ENCODE data around the gene NCKAP5. TPM values are rescaled to one million over a fixed set of nuclear protein-coding genes. Genes with fewer than 3 reads are reported as not detected.

Gene NCKAP5
- total and polyA plus RNA-seq, 9 of the 15 experiments (the other 6 are each of a cell fraction or from before 2014, with no cell fraction given), result not detected

GRCh38 chr2:133503323-133503722, 64.9 kb downstream of the NCKAP5 start (continued):
- TF ChIP-seq ATF2 (CRISPR knock-in tag; IDR thresholded peaks at IDR 0.05) (no peak), ZNF740 (CRISPR knock-in tag; IDR thresholded peaks at IDR 0.05) (no peak), ZNF740 (tag; IDR thresholded peaks at IDR 0.05) (no peak), STAT5A (IDR thresholded peaks at IDR 0.05; ENCODE audit: borderline replicate concordance, low read length) (no peak)
- TF ChIP-seq, protein P1, sequence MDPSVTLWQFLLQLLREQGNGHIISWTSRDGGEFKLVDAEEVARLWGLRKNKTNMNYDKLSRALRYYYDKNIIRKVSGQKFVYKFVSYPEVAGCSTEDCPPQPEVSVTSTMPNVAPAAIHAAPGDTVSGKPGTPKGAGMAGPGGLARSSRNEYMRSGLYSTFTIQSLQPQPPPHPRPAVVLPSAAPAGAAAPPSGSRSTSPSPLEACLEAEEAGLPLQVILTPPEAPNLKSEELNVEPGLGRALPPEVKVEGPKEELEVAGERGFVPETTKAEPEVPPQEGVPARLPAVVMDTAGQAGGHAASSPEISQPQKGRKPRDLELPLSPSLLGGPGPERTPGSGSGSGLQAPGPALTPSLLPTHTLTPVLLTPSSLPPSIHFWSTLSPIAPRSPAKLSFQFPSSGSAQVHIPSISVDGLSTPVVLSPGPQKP (CRISPR knock-in tag; IDR thresholded peaks at IDR 0.05), result no peak

- no peak overlapping the region for H2AFZ ChIP-seq (ENCODE audit: low read depth, low read length)
- H3K4me3 ChIP-seq, result no peak overlapping the region
- no peaks in the 10 kb centered on the region for H3K36me3 ChIP-seq (ENCODE audit: control insufficient read depth, insufficient read depth, low read length)
- no peaks in the 10 kb centered on the region for H4K20me1 ChIP-seq (replicated peaks; ENCODE audit: control insufficient read depth, insufficient read depth, low read length)
- intact Hi-C loops (cut with micrococcal nuclease) (no loop called here), in situ Hi-C loops (cut with MboI) (loop anchor here (10.0 kb wide), 1 partner anchor 992 kb away; no protein-coding TSS in a partner anchor)
- H3K9me1 ChIP-seq (ENCODE audit: control insufficient read depth, insufficient read depth, low read length), result no peaks in the 10 kb centered on the region
- WGBS (ENCODE audit: insufficient coverage, low coverage, missing lambda C conversion rate), result 0% methylated on average over 7 of the region's 7 CpGs
- no peak overlapping the region for H3K4me2 ChIP-seq (ENCODE audit: insufficient read depth, low read length)
- ChIA-PET CTCF (ENCODE audit: low intra/inter-chr PET ratio) (no interaction called here), POLR2A (interaction anchor here (0.6 kb wide), 1 partner anchor 1127 kb away, joined by 3 read pairs; no protein-coding TSS in a partner anchor)
- no TSS peak for BruUV-seq (replicated peaks)
- ATAC-seq (no peak), FAIRE-seq (no peak), DNase-seq (ENCODE audit: extremely low read depth in 1 of 4, low spot score in 3 of 4) (no peak)
- H3K79me2 ChIP-seq (ENCODE audit: control insufficient read depth, insufficient read depth, low read length), result no peaks in the 10 kb centered on the region
- no peak overlapping the region for H3K27ac ChIP-seq (ENCODE audit: extremely low read depth, low read depth, low read length)
- H3K9ac ChIP-seq (ENCODE audit: insufficient read depth in 1 of 2, low read depth in 2 of 2, low read length in 2 of 2), result no peak overlapping the region
- no peaks in the 10 kb centered on the region for H3K4me1 ChIP-seq (replicated peaks in 1 of 2; ENCODE audit: control insufficient read depth in 2 of 2, insufficient read depth in 2 of 2, low read length in 2 of 2)
- H3K9me3 ChIP-seq (replicated peaks; ENCODE audit: control insufficient read depth, insufficient read depth, low read depth, low read length), result no peaks in the 10 kb centered on the region
- H3K27me3 ChIP-seq (ENCODE audit: control insufficient read depth in 2 of 2, insufficient read depth in 2 of 2, low read length in 2 of 2), result no peaks in the 10 kb centered on the region
- no peak for TF ChIP-seq CUX1 (CRISPR knock-in tag; IDR thresholded peaks at IDR 0.05)
- no peak for TF ChIP-seq ETS1 (conservative IDR thresholded peaks at IDR 0.05; ENCODE audit: control insufficient read depth, low read depth, low read length)
- TF ChIP-seq SRF (CRISPR knock-in tag; IDR thresholded peaks at IDR 0.05), result no peak
- no peak for TF ChIP-seq KLF10 (CRISPR knock-in tag; IDR thresholded peaks at IDR 0.05)
Observed at GRCh38 chr2:133502678-133503077, 65.6 kb downstream of the NCKAP5 start.

Measured in K562 (cell line).